ENCODE results near the gene CENPE.

The CENPE gene

GRCh38 chr4:103091601-103092223 lies 106.4 kb downstream of the CENPE start:
- Histone ChIP-seq H3K27ac (ENCODE audit: low read depth, low read length) (no peak overlapping the region), H3K4me1 (ENCODE audit: control insufficient read depth, insufficient read depth, low read length) (no peaks in the 10 kb centered on the region), H3K4me3 (ENCODE audit: low read length) (no peak overlapping the region), H3K36me3 (ENCODE audit: control insufficient read depth, insufficient read depth, low read length) (peaks cover 12% of the 10 kb centered on the region), H3K9ac (ENCODE audit: low read length) (no peak overlapping the region), H3K27me3 (ENCODE audit: control insufficient read depth, insufficient read depth, low read length) (no peaks in the 10 kb centered on the region)

- Histone ChIP-seq H3K4me1 (ENCODE audit: control insufficient read depth, insufficient read depth, low read length) (no peaks in the 10 kb centered on the region), H3K36me3 (ENCODE audit: control insufficient read depth, insufficient read depth, low read length) (peaks cover 17% of the 10 kb centered on the region)
These were observed 108.7 kb downstream of the CENPE start for GRCh38 chr4:103089481-103089880.

GRCh38 chr4:103086551-103086950 lies 111.6 kb downstream of the CENPE start:
- Histone ChIP-seq H3K36me3 (ENCODE audit: control insufficient read depth, insufficient read depth, low read length) (peaks cover 17% of the 10 kb centered on the region), H3K27ac (ENCODE audit: low read depth, low read length) (no peak overlapping the region), H3K27me3 (ENCODE audit: control insufficient read depth, insufficient read depth, low read length) (no peaks in the 10 kb centered on the region), H3K9ac (ENCODE audit: low read length) (no peak overlapping the region), H3K4me1 (ENCODE audit: control insufficient read depth, insufficient read depth, low read length) (no peaks in the 10 kb centered on the region), H3K4me3 (ENCODE audit: low read length) (no peak overlapping the region)

More at GRCh38 chr4:103089481-103089880, 108.7 kb downstream of the CENPE start:
- no peaks in the 10 kb centered on the region for H3K27me3 ChIP-seq (ENCODE audit: control insufficient read depth, insufficient read depth, low read length)
- H3K27ac ChIP-seq (ENCODE audit: low read depth, low read length) = no peak overlapping the region
- no peak overlapping the region for H3K4me3 ChIP-seq (ENCODE audit: low read length)
- no peak overlapping the region for H3K9ac ChIP-seq (ENCODE audit: low read length)

- Histone ChIP-seq H3K27ac (ENCODE audit: low read depth, low read length) (no peak overlapping the region), H3K4me1 (ENCODE audit: control insufficient read depth, insufficient read depth, low read length) (no peaks in the 10 kb centered on the region), H3K36me3 (ENCODE audit: control insufficient read depth, insufficient read depth, low read length) (peaks cover 17% of the 10 kb centered on the region), H3K27me3 (ENCODE audit: control insufficient read depth, insufficient read depth, low read length) (no peaks in the 10 kb centered on the region), H3K9ac (ENCODE audit: low read length) (no peak overlapping the region), H3K4me3 (ENCODE audit: low read length) (no peak overlapping the region)
These were observed 112.5 kb downstream of the CENPE start for GRCh38 chr4:103085555-103086196.

- H3K4me1 ChIP-seq (ENCODE audit: control insufficient read depth, insufficient read depth, low read length) = peaks cover 10% of the 10 kb centered on the region
- H3K9ac ChIP-seq (ENCODE audit: low read length) = no peak overlapping the region
- H3K27ac ChIP-seq (ENCODE audit: low read depth, low read length) = no peak overlapping the region
- H3K27me3 ChIP-seq (ENCODE audit: control insufficient read depth, insufficient read depth, low read length) = no peaks in the 10 kb centered on the region
- H3K4me3 ChIP-seq (ENCODE audit: low read length) = no peak overlapping the region
- H3K36me3 ChIP-seq (ENCODE audit: control insufficient read depth, insufficient read depth, low read length) = no peaks in the 10 kb centered on the region
These were observed 118.5 kb downstream of the CENPE start for GRCh38 chr4:103079621-103080020.

GRCh38 chr4:103076747-103077347 lies 121.3 kb downstream of the CENPE start, which contains the start of gene SLC9B2:
SLC9B2 (minus strand) TSS chr4:103076761; CDS start chr4:103067550, 9,211 bp downstream.
- peaks cover 10% of the 10 kb centered on the region for H3K4me1 ChIP-seq (ENCODE audit: control insufficient read depth, insufficient read depth, low read length)
- peak within 1 kb of the TSS; percentile 87 for H3K4me3 ChIP-seq (ENCODE audit: low read length)
- H3K27ac ChIP-seq (ENCODE audit: low read depth, low read length) = peak within 1 kb of the TSS; percentile 89
- H3K27me3 ChIP-seq (ENCODE audit: control insufficient read depth, insufficient read depth, low read length) = no peaks in the 10 kb centered on the region
- H3K9ac ChIP-seq (ENCODE audit: low read length) = peak within 1 kb of the TSS; percentile 83
- no peaks in the 10 kb centered on the region for H3K36me3 ChIP-seq (ENCODE audit: control insufficient read depth, insufficient read depth, low read length)

GRCh38 chr4:103075894-103076746 lies 122.0 kb downstream of the CENPE start:
- peak overlapping the region; percentile 87 for H3K4me3 ChIP-seq (ENCODE audit: low read length)
- H3K36me3 ChIP-seq (ENCODE audit: control insufficient read depth, insufficient read depth, low read length) = no peaks in the 10 kb centered on the region
- peaks cover 10% of the 10 kb centered on the region for H3K4me1 ChIP-seq (ENCODE audit: control insufficient read depth, insufficient read depth, low read length)

GRCh38 chr4:103075435-103075893 lies 122.7 kb downstream of the CENPE start:
- peak overlapping the region; percentile 89 for H3K27ac ChIP-seq (ENCODE audit: low read depth, low read length)
- H3K36me3 ChIP-seq (ENCODE audit: control insufficient read depth, insufficient read depth, low read length) = no peaks in the 10 kb centered on the region
- H3K27me3 ChIP-seq (ENCODE audit: control insufficient read depth, insufficient read depth, low read length) = no peaks in the 10 kb centered on the region
- H3K4me1 ChIP-seq (ENCODE audit: control insufficient read depth, insufficient read depth, low read length) = peaks cover 10% of the 10 kb centered on the region
- H3K9ac ChIP-seq (ENCODE audit: low read length) = no peak overlapping the region
- H3K4me3 ChIP-seq (ENCODE audit: low read length) = peak overlapping the region; percentile 87

More at GRCh38 chr4:103075894-103076746, 122.0 kb downstream of the CENPE start:
- Histone ChIP-seq H3K9ac (ENCODE audit: low read length) (peak overlapping the region; percentile 83), H3K27me3 (ENCODE audit: control insufficient read depth, insufficient read depth, low read length) (no peaks in the 10 kb centered on the region), H3K27ac (ENCODE audit: low read depth, low read length) (peak overlapping the region; percentile 89)

- Histone ChIP-seq H3K27ac (ENCODE audit: low read depth, low read length) (no peak overlapping the region), H3K4me3 (ENCODE audit: low read length) (no peak overlapping the region), H3K27me3 (ENCODE audit: control insufficient read depth, insufficient read depth, low read length) (no peaks in the 10 kb centered on the region), H3K36me3 (ENCODE audit: control insufficient read depth, insufficient read depth, low read length) (no peaks in the 10 kb centered on the region), H3K9ac (ENCODE audit: low read length) (no peak overlapping the region), H3K4me1 (ENCODE audit: control insufficient read depth, insufficient read depth, low read length) (peaks cover 10% of the 10 kb centered on the region)
These were observed 123.3 kb downstream of the CENPE start for GRCh38 chr4:103074744-103075434.

- no peaks in the 10 kb centered on the region for H3K27me3 ChIP-seq (ENCODE audit: control insufficient read depth, insufficient read depth, low read length)
- H3K27ac ChIP-seq (ENCODE audit: low read depth, low read length) = no peak overlapping the region
- H3K36me3 ChIP-seq (ENCODE audit: control insufficient read depth, insufficient read depth, low read length) = no peaks in the 10 kb centered on the region
- H3K4me3 ChIP-seq (ENCODE audit: low read length) = no peak overlapping the region
- peaks cover 10% of the 10 kb centered on the region for H3K4me1 ChIP-seq (ENCODE audit: control insufficient read depth, insufficient read depth, low read length)
- H3K9ac ChIP-seq (ENCODE audit: low read length) = no peak overlapping the region
These were observed 124.2 kb downstream of the CENPE start for GRCh38 chr4:103073792-103074438.

GRCh38 chr4:103067841-103068547 lies 130.1 kb downstream of the CENPE start:
- H3K27me3 ChIP-seq (ENCODE audit: control insufficient read depth, insufficient read depth, low read length) = no peaks in the 10 kb centered on the region
- H3K9ac ChIP-seq (ENCODE audit: low read length) = no peak overlapping the region
- H3K4me1 ChIP-seq (ENCODE audit: control insufficient read depth, insufficient read depth, low read length) = no peaks in the 10 kb centered on the region
- H3K36me3 ChIP-seq (ENCODE audit: control insufficient read depth, insufficient read depth, low read length) = no peaks in the 10 kb centered on the region
- no peak overlapping the region for H3K4me3 ChIP-seq (ENCODE audit: low read length)
- H3K27ac ChIP-seq (ENCODE audit: low read depth, low read length) = no peak overlapping the region

All from rectal smooth muscle tissue (tissue), 1 donor.